Right kidney (tissue), 1 donor: ENCODE measurements around the gene KCNA10.
"Not testable (repeated sequence)": the region's sequence is repeated elsewhere in the genome, so short reads cannot be mapped to it uniquely, and the experiment has no call there.

Experiments used
- DNase-seq: peaks from one replicate; pipeline ENCODE4 v3.0.0-alpha.2; 2016

Gene KCNA10

DNA sequence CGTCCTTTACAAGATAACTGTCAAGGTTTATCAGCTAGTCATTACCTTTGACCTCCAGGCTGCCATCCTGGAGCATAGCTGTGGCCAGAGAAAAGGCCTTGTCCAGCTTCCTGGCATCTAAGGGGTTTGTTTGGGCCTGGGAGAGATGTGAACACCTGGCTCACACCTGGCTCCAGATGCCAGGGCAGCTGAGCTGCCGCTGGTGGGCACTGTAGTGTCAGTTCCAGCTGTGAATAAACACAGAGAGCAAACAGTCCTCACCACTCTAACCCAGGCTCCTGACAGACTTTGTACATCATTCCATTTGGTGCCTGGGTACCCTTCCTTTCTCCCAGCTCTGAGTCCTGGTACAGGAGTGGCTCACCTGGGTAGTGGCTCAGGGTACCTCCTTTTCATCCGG, 14.3 kb upstream of the KCNA10 start:
- DNase-seq, result no peak

DNA sequence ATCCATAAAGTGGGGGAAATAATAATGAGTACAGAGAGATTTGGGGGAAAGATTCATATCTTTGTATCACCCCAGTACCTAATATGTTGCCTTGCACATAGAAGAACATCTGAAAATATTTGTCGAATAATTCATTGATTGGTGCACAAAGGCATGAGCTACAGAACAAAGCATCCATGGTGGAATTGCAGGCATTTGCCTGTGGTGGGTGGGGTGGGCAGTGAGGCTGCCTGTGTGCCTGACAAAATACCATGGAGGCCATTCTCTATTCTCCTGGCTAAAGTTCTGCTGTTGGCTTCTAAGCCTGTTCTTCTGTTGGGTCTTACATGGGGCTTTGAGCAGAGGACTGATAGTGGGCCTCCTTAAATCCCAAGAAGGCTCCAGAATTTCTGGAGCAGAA, 10.0 kb upstream of the KCNA10 start:
- DNase-seq, result no peak

DNA sequence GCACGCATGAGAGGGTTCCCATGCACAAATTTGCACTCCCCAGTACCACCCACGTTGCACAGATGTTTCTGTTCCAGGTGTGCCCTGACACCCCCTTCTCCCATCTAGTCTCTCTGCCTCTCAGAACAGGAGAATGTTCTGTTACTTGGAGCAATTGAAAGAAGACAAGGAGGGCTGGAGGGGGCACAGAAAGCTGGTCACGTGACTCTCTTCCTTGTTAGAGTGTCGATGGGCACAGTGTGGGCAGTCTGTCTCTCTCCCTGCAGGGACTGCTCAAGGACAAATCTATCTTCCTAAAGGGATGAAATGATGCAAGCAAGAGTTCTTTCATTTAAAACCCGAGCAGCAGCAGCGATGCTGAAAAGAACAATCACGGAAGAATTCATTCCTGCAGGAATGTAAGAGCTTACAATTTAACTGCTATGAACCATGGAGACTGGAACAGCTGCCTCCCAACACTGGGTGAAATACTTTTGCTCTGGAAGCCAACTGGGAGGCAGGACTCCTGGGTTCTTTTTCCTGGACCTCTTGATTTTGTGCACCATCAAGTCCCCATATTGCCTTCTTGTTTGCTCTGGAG, 7.3 kb upstream of the KCNA10 start:
- no peak for DNase-seq

DNA sequence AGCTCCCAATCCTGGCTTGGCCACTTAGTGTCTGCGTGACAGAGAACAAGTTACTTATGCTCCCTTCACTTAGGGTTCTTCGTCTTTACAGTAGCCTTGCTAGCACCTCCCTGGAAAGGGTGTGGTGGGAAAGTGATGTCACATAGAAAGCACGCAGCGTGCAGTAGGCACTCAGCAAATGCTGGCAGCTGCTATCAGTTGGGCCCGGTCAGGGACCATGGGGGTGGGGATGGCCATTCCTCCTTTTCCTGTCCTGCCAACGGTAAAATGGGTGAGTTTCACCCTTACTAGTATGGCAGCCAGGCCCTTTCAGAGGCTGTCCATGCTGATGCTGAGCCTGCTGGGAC, 6.2 kb upstream of the KCNA10 start:
- no peak for DNase-seq

DNA sequence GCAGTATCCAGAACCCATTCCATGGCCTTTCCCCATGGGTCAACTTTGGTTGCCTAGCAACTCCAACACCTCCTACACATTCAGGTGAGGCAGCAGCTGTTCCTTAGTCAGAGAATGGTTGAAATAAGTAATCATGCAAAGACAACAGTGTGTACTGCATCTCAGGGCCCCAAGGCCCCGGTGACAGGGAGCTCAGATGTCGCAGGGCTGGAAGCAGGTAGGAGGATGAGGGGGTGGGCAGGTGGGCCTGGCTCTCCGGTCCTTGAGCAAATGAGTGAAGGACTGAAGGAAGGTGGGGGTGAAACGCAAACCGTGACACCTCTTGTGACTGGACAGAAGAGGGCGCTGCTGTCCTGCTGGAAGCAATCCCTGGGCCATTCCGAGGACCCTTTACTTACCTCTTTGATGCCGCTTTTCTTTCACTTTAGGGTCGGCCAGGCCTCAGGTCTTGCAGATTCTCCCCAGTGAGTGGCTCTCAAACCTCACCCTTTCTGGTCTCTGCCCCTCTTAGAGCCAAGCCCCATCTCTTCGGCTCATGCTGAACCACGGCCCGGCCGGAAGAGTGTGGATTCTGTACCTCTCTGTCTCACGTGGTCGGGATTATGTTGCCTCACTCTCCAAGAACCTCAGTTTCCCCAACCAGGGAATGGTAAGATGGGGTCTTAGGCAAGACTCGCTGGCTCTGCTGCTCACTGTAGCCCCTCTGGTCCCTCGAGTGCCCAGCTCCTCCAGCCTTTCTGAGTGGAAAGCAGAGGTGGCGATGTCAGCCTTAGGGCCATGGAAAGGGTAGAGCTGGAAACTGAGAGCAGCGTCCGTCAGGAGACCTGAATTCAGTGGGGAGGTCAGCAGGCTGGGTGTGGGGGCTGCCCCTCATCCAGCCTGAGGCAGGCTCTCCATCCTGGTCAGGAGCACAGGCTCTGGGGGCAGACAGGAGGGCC, 5.6 kb upstream of the KCNA10 start:
- peak; percentile 21 for DNase-seq

DNA sequence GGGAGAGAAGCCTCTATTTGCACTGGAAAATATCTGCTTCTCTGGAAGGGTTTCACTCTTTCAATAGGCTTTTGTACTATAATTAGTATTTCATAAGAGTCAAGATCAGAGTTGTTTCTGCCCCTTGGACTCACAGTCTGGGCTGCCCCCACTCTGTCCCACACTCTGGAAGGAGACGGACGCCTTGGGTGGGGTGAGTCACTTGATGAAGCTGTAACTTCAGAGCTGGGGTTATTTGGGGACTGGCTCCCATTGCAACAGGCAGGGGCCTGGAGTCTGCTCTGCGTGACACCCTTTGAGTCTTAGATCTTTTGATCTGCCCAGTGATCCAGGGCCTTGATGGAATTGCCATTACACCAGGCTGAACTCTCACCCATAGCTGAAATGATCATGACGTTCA, 4.0 kb upstream of the KCNA10 start:
- no peak for DNase-seq

DNA sequence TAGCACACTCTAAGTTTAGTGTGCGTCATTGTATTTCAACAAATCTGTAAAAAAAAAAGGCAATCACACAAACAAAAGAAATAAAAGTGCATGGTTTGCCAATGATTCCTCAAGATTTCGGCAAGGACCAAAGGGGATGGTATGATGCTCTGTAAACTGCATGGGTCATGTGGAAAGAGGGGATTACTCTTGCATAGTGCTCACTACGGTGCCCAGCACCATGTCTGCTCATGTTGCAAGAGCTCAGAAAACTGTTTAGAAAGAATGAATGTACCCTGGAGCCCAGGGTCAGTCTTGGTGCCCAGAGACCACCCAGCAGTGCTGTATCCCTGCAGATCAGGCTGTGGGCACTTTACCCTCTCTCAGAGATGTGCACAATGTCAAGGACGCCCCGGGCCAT, 3.6 kb upstream of the KCNA10 start:
- no peak for DNase-seq

DNA sequence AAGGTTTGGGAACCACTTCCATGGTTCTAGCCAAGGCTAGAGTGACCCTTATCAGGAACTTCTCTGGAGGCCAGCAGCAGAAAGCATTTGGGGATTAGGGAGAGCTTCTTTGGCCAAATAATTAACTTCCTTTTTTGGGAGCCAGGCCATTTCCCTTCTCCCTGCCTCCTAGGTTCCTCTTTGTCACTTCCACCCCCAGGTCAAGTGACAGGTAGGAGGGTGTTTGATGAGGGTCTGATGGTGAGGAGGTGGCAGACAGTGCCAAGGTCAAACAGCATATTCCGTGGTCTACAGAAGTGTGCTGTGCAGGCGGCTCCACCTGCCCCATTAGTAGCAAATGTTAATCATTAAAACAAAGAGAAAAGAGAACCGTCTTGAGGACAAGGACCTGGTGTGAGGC, 1.9 kb upstream of the KCNA10 start:
- DNase-seq, result no peak

DNA sequence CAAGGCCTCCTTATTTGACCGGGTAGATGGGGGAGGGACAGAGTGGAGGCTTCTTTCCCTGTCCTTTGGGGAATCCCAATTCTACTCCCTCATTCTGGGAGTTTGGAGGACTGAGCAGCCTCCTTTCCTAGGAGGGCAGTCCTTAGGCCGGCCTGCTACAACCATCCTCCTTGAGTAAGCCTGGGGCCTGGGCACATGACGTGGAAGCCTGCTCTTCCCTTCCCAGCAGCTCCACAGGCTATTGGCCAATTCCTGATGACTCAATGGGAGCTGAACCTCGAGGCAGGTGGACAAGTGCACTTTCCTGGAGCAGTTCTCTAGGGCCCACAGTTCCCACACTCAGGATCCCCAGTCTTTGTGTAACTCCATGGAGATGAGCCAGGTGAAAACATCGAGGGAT, 3.1 kb downstream of the KCNA10 start:
- no peak for DNase-seq

DNA sequence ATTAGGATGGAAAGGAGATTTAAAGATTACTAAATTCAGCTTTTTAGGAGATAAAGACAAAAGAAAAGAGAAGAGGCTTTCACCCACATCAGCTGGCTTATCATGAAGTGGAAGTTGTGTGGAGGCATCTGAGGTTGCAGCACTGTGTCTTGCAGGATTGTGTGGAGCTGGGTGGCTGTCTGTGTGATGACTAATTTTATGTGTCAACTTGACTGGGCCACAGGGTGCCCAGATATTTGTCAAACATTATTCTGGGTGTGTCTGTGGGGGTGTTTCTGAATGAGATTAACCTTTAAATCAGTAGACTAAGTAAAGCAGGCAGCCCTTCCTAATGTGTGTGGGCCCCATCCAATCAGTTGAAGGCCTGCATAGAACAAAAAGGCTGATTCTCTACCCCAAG, 3.9 kb downstream of the KCNA10 start:
- no peak for DNase-seq

DNA sequence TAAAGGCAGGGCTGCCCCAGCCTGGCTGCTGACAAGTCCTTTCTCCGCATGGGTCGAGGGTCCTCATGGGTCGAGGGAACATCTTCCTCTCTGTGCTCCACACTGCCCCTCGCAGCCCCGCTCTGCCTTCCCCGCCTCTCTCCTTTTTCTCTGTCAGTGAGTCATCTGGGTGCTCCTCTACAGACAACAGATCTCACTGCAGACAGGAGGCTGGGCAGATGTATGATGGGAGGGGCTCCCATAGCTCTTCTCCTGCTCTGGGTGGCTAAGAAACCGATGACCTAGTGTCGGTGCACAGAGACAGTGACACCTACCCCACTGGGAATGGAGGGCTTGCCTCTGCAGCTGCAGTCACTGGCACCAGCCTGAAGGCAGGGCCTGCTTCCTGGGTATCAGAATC, 5.5 kb downstream of the KCNA10 start:
- DNase-seq, result no peak

DNA sequence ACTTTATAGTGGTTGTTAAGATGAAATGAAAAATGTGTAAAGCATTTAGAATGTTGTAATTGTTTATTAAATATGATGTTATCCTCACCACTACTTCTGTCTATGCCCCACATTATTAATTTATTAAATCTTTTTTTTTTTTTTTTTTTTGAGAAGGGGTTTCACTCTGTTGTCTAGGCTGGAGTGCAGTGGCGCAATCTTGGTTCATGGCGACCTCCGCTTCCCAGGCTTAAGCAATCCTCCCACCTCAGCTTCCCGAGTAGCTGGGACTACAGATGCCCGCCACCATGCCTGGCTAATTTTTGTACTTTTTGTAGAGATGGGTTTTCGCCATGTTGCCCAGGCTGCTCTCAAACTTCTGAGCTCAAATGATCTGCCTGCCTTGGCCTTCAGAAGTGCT, 7.5 kb downstream of the KCNA10 start:
- no peak for DNase-seq

DNA sequence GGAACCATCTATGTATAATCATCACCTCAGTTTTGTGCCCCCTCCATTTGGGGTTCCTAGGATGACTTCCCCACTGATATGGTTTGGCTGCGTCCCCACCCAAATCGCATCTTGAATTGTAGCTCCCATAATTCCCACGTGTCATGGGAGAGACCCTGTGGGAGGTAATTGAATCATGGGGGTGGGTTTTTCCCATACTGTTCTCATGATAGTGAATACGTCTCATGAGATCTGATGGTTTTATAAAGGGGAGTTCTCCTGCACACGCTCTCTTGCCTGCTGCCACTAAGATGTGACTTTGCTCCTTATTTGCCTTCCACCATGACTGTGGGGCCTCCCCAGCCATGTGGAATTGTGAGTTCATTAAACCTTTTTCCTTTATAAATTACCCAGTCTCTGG, 8.1 kb downstream of the KCNA10 start:
- not testable (repeated sequence) for DNase-seq

DNA sequence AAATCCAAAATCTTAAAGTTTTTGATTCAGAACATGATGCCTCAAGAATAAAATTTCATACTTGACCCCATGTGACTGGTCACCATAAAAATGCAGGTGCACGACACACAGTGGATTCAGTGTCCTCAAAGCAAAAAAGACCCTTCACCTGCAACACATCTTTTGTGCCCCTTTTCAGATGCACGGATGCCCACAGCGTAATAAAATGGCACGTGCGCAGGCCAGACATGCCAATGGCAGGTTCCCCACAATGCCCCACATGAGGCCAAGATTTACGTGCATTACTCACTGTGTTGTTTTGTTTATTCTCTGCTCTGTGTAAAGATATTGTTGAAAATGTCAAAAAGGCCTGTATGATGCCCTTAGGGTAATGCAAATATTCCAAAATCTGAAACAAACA, 9.3 kb downstream of the KCNA10 start:
- no peak for DNase-seq

DNA sequence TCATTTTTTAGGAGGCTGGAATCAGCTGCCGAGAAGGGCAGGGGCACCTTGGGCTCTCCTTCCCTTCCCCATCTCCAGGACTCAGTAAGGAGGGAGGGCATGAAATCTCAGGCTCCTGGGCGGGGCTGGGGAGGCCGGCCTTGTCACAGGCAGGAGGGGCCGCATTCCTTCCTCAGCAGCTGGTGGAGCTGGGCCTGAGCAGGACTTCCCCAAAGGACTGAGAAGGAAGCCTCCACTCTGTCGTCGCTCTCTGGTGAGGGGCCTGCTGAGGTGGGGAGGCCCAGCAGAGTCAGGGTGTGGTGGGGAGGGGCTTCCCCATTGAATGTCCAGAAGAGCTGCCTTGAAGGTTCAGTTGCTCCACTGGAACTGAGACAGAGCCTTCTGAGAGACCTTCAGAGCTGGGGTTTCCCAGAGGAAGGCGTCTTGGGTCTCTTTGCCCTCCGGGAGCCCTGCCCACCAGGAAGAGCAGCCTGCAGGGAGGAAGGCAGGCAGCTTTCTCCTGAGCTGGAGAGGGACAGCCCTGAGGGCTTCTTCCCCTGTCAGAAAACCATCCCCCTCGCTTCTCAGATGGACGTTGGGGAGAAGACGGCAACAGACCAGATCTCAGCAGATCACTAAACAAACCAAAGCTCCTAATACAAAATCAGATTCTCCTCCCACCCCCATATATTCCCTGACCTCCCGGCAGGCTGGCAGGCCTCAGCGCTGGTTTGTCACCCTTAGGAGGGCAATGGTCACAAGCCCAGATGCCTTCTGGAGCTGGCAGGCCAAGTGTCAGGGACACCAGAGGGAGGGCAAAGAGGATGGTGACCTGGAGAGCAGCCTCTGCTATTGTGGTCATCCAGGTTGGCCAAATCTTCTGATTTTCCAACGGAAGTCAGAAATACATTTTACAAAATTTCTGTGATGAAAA, 10.7 kb downstream of the KCNA10 start:
- DNase-seq, result peak; percentile 11

DNA sequence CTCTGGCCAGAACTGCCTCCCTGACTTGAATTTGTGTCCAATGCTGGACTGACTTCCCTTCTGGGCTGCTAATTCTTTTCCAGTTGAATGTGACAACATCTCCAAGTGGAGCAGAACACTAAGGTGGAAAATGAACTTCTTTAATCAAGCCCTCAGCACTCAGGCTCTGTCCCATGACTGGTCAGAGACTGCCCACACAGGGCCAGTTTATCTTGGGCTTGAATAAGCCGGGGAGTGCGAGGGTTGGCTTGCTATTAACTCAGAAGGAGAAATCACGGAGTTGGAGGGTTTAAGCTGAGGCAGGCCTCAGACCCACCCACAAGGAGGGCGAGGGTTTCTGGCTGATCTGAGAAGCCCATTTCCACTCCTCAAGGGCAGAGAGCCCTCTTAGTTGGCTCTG, 12.4 kb downstream of the KCNA10 start:
- no peak for DNase-seq

DNA sequence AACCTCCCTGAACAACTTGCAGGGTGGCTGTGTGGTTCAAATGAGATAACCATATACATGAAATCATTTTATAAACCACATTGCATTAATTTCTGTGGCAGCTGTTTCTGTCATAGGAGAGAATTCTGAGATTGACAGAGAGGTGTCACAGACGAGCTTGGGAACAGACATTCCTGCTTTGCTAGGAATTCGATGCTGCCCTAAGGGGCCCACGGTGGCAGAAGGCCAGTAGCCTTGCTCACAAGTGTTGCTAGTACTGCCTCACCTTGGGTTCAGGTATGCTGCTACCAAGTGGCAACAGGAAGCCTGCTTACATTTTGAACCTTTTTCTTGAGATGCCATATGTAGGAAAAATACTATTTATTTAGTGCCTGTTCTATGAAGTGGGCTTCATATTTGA, 13.4 kb downstream of the KCNA10 start:
- DNase-seq, result no peak

DNA sequence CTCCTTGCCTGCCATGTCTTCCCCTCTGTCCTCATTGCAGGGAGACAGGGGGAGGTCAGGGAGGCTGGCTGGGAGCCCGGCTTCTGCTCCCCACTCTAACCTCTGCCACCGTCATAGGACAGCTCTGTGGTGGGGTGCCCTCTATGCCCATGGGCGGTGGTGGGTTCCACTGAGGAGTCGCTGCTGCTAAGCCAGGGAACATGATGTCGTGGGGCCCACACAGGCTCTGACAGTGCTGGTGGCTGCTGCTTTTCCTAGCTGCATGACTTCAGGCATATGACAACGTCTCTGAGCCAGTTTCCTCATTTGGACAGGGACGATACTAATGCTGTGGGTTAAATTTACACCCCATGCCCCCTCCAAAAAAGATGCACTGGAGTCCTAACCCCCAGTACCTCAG, 14.7 kb downstream of the KCNA10 start:
- DNase-seq, result no peak

DNA sequence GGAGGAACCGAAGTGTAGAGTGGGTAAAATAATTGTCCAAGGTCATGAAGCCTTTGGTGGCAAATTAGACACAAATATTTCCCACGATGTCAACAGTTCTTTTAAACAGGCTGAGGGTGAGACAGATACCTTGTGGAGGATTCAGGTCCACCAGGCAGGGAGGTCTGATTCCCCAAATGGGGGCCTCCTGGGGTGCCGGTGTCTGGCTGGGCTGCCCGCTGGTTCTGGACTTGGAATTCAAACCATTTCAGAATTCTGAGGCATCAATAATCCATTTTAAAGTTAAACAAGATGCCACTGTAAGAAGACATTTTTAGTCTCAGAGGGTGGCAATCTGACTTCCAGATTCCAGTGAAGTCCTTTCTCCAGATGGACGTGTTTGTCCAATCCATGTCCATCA, 15.5 kb downstream of the KCNA10 start:
- DNase-seq, result no peak

DNA sequence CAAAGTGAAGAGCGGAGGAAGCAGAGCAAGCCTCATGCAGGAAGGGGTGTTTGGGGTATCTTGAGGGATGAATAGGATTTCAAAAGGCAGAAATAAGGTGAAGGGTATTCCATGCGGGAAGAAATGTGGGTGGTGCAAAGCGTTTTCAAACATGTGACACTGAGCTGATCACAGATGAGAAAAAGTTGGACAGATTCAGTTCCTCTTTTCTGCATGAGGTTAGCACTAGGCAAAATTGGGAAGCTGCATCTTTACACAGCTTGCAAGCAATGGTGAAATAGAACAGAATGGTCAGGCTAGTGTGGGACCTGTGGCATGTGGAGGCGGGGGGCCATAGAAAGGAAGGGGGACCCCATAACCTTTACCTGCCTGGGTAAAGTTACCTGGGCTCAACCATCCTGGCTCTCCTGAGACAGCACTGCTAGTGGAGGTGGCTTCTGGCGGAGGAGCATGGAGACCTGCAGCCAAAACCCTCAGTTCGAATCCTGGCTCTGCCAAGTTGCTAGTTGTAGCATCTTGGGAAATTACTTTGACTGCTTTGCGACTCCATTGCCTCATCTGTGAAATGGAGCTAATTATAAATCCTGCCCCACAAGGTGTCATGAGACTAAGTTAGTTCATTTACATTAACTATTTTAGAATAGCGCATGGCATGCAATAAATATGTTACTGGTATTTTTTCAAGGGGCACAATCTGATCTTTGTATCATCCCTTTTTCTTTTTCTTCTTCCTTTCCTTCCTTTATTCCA, 16.4 kb downstream of the KCNA10 start:
- DNase-seq, result no peak

DNA sequence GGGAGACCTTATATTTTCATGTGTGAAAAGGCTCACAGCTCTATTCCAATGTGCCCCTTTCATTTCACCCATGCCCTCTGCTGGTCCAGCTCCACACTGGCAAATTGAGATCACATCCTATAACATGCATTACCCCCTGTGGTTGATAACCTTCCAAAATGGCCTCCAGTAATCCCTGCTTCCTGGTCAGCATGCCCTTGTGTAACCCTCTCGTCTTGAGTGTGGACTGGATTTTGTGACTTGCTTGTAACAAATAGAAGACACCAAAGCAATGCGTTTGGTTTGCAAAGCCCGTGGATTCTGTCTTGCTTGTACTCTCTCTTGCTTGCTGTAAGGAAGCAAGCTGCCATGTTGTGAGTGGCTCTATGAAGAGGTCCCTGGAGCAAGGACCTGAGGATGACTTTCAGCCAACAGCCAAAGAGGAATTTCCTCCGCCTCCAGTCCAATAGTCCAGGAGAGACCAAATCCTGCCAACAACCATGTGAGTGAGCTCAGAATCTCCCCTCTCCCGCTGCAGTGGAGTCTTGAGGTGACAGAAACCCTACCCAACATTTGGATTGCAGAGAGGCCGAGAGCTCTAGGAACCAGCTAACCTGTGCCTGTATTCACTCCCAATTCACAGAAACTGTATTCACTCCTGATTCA, 17.4 kb downstream of the KCNA10 start:
- DNase-seq, result no peak

DNA sequence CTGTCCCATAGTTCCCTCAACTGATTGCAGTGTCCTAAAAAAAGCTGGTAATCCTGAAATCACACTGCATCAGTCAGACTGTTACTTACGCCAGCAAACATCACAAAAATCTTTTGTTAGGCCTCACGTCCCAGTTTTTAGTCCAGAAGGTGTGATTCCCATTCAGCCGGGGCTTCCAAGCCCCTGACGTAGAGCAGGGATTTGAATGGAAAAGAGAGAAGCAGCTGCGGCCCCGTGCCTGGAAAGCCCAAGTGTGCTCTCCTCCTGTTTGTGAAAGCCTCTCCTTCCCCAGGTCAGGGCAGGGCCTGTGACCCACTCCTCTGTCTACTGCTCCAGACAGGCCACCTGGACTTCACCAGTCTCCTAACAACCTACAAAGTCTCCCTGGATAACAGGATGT, 20.7 kb downstream of the KCNA10 start:
- DNase-seq, result no peak
